GM19035 (cell line): ENCODE data around the gene ASTL.
"Not testable (repeated sequence)": the region's sequence is repeated elsewhere in the genome, so short reads cannot be mapped to it uniquely, and the experiment has no call there.

Experiments used
- ATAC-seq: cut with Tn5 transposase; IDR thresholded peaks from one replicate; pipeline ENCODE4 v1.9.1; 2021; ENCODE audit not compliant: unreplicated experiment

Gene ASTL

GRCh38 chr2:96085541-96086355, 52.6 kb downstream of the ASTL start:
- ATAC-seq = no peak

GRCh38 chr2:96084858-96085518, 53.3 kb downstream of the ASTL start:
- ATAC-seq = not testable (repeated sequence)

- no peak for ATAC-seq
These were observed 54.1 kb downstream of the ASTL start for GRCh38 chr2:96083989-96084857.

DNA sequence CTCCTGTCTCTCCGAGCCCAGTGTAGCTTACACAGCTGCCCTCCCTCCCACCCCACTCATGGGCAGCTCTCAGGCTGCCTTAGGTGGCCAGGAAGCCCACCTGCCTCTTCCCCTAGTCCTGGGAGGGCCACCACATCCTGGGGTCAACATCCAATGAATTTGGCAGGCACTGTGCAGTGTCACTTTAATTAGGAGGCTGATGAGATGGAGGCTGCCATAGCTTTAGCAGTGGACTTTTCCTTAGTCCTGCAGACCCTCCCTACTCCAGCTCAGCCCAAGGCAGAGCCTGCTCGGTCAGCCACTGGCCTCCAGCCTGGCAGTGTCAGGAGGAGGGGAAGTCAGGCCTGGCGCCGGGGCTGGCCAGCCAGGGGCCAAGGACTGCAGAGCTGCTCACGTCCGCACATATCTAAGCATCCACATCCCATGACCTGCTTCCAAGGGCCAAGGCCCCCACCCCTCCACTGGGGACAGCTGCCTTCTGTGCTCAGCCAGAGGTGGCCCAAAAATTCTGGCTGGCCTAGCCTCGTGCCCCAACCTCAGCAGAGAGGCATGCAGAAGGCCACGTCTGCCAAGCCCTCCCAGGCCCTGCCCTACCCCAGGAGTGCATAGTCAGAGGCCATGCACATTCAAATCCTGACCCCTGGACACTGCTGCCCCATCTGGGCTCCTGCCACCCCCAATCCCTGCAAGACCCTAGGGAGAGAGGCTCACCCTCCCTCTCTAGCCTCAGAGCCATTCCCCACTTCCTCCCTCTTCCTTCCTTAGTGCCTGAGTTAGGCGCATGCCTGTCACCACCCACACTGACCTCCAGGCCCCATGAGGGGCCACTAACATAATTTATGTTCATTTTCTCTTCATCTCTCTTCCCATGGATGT, 55.0 kb downstream of the ASTL start:
- ATAC-seq = no peak

DNA sequence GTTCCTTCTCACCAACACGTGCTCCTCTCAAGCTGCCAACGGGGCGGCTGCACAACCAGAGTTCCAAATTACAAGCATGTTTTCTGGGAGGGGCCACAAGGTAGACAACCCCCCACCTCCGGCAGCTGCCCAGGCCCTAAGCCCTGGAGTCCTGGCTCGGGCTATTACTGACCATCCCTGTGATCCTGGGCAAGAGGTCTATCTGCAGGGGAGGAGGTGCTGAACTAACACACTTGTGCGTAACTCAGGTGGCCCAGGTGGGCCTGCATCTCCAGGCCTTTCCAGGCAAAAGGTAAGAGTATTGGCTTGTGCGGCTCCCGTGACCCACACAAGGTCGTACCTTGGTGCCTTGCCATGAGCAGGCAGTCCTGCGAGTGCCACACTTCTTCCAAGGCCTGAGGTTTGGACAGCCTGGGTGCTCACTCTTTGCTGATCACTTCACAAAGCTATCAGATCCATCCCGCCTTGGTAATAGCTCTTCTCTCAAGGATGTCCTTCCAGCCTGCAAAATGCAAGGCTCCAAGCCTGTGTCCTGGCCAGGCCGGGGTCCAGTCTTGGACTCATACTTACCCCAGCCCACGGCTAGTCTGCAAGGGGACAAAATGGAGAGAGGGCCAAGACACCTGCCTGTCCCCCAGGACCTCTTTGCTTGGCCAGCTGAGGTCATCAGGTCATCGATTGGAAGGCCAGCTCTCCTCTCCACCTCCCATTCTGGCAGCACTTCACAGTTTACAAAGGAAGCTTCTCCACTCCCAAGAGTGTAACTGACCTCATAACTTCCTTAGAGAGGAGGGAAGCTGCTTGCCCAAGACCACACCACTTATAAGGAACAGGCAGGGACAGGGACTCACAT, 55.9 kb downstream of the ASTL start:
- ATAC-seq = no peak

DNA sequence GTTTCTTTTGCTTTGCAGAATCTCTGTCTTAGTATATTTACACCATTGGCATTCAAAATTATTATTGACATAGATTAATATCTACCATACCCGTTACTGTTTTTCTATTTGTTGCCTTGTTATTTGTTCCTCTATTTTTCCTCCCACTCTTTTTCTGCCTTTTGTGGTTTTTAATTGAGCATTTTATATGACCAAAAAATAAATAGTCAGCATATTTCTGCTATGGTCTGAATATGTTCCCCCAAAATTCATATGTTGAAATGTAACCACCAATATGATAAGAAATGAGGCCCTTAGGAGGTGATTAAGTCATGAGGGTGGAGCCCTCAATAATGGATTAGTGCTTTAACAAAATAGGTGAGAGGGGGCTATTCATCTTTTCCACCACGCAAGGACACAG, 57.3 kb downstream of the ASTL start:
- ATAC-seq = no peak

DNA sequence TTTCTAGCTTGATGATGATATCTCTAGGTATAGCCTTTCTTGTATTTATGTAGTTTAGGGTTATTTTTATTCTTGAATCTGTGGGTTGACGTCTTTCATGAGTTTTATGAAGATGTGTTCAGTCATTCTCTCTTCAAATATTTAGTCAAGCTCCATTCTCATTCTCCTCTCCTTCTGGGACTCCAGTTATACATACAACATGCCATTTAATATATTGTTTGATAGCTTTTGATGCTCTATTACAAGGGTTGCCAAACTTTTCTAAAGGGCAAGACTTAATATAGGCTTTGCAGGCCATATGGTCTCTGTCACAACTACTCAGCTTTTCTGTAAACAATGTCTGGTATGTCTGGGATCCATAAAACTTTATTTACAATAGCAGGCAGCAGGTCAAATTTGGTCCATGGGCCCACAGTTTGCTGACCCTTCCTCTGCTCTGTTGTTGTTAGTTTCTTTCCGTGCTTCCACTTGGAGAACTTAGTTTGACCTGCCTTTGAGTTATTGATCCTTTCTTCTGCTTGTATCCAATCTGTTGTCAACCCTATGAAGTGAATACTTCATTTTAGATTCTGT, 63.0 kb downstream of the ASTL start:
- ATAC-seq = no peak

GRCh38 chr2:96074156-96074555, 64.1 kb downstream of the ASTL start:
- ATAC-seq = no peak

GRCh38 chr2:96073170-96073775, 65.0 kb downstream of the ASTL start:
- no peak for ATAC-seq
